Ovary (tissue), 3 donors: Measurements from ENCODE around the gene CLTRN.

Experiments used
- EP300 ChIP-seq: sonication (generic); formaldehyde crosslinking; IDR thresholded peaks from one replicate; pipeline ENCODE4 v1.6.1; 2017; ENCODE audit warnings: antibody characterized with exemption
- POLR2A ChIP-seq: fragments of 450-650 bp; IDR thresholded peaks from one replicate; pipeline ENCODE4 v1.6.1; 2017; ENCODE audit warnings: antibody characterized with exemption, mild to moderate bottlenecking, moderate library complexity
- TF ChIP-seq, protein P1 (sequence below), 3 donors: fragments of 450-650 bp in 2 of 3; fragments of 200-600 bp in 1 of 3; IDR thresholded peaks; one replicate each; pipeline versions ENCODE4 v1.5.1 to v1.8.0; 2016 to 2022; ENCODE audit warnings: antibody characterized with exemption in 3 of 3, mild to moderate bottlenecking in 1 of 3
- donor health status: DM: no; HTN: no; CAD: no.

DNA sequence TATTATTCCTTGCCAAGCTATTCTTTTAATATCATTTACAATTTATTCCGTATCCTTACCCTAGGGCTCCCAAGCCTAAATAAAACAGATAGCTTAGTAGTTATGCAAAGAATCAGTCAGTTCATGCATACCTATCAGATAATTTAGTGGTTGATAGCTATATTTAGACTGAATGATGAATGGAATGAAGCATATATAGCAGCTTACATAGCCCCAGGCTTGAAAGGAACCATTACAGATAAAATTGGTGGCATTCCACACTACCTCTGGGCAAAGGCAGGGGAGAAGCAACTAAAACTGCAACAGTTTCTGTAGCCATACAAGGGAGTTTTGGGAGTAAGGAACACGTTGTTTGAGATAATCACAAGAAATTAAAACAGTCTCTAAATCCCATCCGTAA, 66.6 kb downstream of the CLTRN start:
- no peak for TF ChIP-seq POLR2A
- TF ChIP-seq, protein P1, sequence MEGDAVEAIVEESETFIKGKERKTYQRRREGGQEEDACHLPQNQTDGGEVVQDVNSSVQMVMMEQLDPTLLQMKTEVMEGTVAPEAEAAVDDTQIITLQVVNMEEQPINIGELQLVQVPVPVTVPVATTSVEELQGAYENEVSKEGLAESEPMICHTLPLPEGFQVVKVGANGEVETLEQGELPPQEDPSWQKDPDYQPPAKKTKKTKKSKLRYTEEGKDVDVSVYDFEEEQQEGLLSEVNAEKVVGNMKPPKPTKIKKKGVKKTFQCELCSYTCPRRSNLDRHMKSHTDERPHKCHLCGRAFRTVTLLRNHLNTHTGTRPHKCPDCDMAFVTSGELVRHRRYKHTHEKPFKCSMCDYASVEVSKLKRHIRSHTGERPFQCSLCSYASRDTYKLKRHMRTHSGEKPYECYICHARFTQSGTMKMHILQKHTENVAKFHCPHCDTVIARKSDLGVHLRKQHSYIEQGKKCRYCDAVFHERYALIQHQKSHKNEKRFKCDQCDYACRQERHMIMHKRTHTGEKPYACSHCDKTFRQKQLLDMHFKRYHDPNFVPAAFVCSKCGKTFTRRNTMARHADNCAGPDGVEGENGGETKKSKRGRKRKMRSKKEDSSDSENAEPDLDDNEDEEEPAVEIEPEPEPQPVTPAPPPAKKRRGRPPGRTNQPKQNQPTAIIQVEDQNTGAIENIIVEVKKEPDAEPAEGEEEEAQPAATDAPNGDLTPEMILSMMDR (IDR thresholded peaks at IDR 0.05) = no peak
- TF ChIP-seq EP300 = no peak
